Colonic mucosa (tissue), 4 donors: ENCODE data around the gene ASMTL. TPM values are rescaled to one million over a fixed set of nuclear protein-coding genes. Genes with fewer than 3 reads are reported as not detected.

Experiments used
- DNase-seq: peaks from one replicate; pipeline ENCODE4 v3.0.0-alpha.2; 2020
- H3K27ac ChIP-seq: fragments of 200-600 bp; one replicate; pipeline ENCODE4 v1.8.0; 2021
- H3K27me3 ChIP-seq: fragments of 200-600 bp; one replicate; pipeline ENCODE4 v1.8.0; 2021
- H3K36me3 ChIP-seq: fragments of 200-600 bp; one replicate; pipeline ENCODE4 v1.8.0; 2021
- H3K4me1 ChIP-seq: fragments of 200-600 bp; one replicate; pipeline ENCODE4 v1.8.0; 2021; ENCODE audit warnings: mild to moderate bottlenecking
- H3K4me3 ChIP-seq: fragments of 200-600 bp; one replicate; pipeline ENCODE4 v1.8.0; 2021
- H3K9ac ChIP-seq, 2 donors: one replicate each; pipeline ENCODE4 v1.7.0; 2013; ENCODE audit warnings: control low read depth in 2 of 2, low read depth in 2 of 2, low read length in 2 of 2
- H3K9me3 ChIP-seq: fragments of 200-600 bp; one replicate; pipeline ENCODE4 v1.8.0; 2021
- intact Hi-C: fragments of 100-400 bp; cut with DNase I; formaldehyde crosslinking; loops from one replicate; pipeline ENCODE4 v1.14.1; 2022
- total RNA-seq, 2 donors: library from RNA; stranded (reverse); fragmentation: NEBNext Ultra II Directional in 1 of 2; extraction: Animal tissue kit (Norgen Biotek cat#: 25700) in 1 of 2; gene quantifications; one replicate each; pipeline ENCODE4 v1.2.1, GENCODE V29; 2021
- TF ChIP-seq, protein P1 (sequence below): fragments of 200-600 bp; IDR thresholded peaks from one replicate; pipeline ENCODE4 v1.8.0; 2022; ENCODE audit warnings: antibody characterized with exemption, mild to moderate bottlenecking
- donor health status: healthy.
- donor health status: DM: no; HTN: no; CAD: no.
- donor health status: DM: no; HTN: no; CAD: no.

Gene ASMTL
- total RNA-seq, 2 donors from 2014 or later = 17.4 to 21.6 TPM

GRCh38 chrX:1465286-1466231 is 12.8 kb upstream of the ASMTL start:
- Histone ChIP-seq H3K4me3 (no peak overlapping the region), H3K9me3 (no peaks in the 10 kb centered on the region), H3K27ac (no peak overlapping the region), H3K36me3 (no peaks in the 10 kb centered on the region), H3K4me1 (no peaks in the 10 kb centered on the region), H3K9ac (no peak overlapping the region), H3K27me3 (peaks cover 3% of the 10 kb centered on the region)
- TF ChIP-seq, protein P1, sequence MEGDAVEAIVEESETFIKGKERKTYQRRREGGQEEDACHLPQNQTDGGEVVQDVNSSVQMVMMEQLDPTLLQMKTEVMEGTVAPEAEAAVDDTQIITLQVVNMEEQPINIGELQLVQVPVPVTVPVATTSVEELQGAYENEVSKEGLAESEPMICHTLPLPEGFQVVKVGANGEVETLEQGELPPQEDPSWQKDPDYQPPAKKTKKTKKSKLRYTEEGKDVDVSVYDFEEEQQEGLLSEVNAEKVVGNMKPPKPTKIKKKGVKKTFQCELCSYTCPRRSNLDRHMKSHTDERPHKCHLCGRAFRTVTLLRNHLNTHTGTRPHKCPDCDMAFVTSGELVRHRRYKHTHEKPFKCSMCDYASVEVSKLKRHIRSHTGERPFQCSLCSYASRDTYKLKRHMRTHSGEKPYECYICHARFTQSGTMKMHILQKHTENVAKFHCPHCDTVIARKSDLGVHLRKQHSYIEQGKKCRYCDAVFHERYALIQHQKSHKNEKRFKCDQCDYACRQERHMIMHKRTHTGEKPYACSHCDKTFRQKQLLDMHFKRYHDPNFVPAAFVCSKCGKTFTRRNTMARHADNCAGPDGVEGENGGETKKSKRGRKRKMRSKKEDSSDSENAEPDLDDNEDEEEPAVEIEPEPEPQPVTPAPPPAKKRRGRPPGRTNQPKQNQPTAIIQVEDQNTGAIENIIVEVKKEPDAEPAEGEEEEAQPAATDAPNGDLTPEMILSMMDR = no peak
- DNase-seq = peak; percentile 14
- intact Hi-C loops = loop anchor here (5.0 kb wide), 1 partner anchor 112 kb away; no protein-coding TSS in a partner anchor

- DNase-seq = no peak
- no peak overlapping the region for H3K27ac ChIP-seq
- intact Hi-C loops = loop anchor here (5.0 kb wide), 1 partner anchor 112 kb away; no protein-coding TSS in a partner anchor
Observed at GRCh38 chrX:1464971-1465285, 12.2 kb upstream of the ASMTL start.

DNA sequence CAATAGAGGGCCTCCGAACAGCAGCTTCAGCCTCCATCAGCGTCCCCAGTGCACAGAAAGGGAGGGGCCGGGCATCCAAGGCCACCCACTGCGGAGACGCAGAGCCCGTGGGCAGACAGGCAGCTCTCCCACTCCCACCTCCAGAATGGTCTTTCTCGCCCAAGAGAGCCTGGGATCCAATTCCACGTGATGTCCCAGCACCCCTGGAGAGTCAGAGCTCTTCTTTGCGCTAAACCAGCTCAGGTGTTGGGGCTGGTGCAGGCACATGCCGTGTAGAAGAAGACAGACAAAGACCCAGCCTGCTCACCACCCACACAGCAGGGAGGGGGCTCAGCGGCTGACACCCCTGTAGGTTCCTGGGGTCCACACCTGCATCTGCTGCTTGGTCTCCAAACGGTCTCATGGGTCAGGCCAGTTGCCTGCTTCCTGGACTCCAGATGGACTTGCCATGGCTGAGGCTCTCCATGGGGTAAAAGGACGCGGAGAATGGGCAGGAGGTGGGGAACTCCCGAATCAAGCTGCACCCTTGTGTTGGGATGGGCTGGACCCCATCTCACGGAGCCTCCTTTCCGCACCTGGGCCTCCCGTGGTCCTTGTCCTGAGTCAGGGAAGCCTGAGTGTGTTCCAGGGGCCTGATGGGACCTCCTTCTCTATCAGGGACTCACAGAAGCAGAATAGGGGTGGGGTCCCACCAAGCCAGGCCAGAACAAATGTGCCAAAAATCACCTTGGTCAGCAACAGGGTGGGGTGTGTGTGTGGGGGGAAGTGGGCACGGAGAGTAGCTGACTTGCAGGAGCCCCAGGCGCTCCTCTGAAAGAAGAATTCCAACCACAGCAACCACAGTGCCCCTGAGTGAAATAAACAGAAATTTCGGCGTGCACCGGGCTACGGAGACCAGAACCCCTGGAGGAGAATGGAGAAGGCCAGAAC is 11.6 kb upstream of the ASMTL start:
- no peak for DNase-seq
- no peaks in the 10 kb centered on the region for H3K9me3 ChIP-seq
- H3K9ac ChIP-seq = no peak overlapping the region
- H3K27me3 ChIP-seq = peaks cover 3% of the 10 kb centered on the region
- H3K4me3 ChIP-seq = no peak overlapping the region
- TF ChIP-seq, protein P1 = no peak
- no peak overlapping the region for H3K27ac ChIP-seq
- intact Hi-C loops = no loop called here
- H3K4me1 ChIP-seq = no peaks in the 10 kb centered on the region
- no peaks in the 10 kb centered on the region for H3K36me3 ChIP-seq

More at GRCh38 chrX:1464971-1465285, 12.2 kb upstream of the ASMTL start:
- H3K4me1 ChIP-seq = no peaks in the 10 kb centered on the region
- H3K27me3 ChIP-seq = peaks cover 3% of the 10 kb centered on the region
- H3K9me3 ChIP-seq = no peaks in the 10 kb centered on the region
- no peak overlapping the region for H3K9ac ChIP-seq
- TF ChIP-seq, protein P1 = no peak
- H3K36me3 ChIP-seq = no peaks in the 10 kb centered on the region
- H3K4me3 ChIP-seq = no peak overlapping the region

GRCh38 chrX:1463581-1463980 is 10.9 kb upstream of the ASMTL start:
- H3K27ac ChIP-seq = no peak overlapping the region
- no peak overlapping the region for H3K4me3 ChIP-seq
- no peaks in the 10 kb centered on the region for H3K9me3 ChIP-seq
- TF ChIP-seq, protein P1 = no peak
- H3K27me3 ChIP-seq = peaks cover 3% of the 10 kb centered on the region
- no peak for DNase-seq
- intact Hi-C loops = no loop called here
- no peaks in the 10 kb centered on the region for H3K4me1 ChIP-seq
- no peaks in the 10 kb centered on the region for H3K36me3 ChIP-seq
- no peak overlapping the region for H3K9ac ChIP-seq

GRCh38 chrX:1462596-1463251 is 10.0 kb upstream of the ASMTL start:
- no peak for DNase-seq
- Histone ChIP-seq H3K27me3 (peaks cover 3% of the 10 kb centered on the region), H3K27ac (no peak overlapping the region), H3K36me3 (no peaks in the 10 kb centered on the region), H3K9me3 (no peaks in the 10 kb centered on the region), H3K4me3 (no peak overlapping the region), H3K9ac (no peak overlapping the region), H3K4me1 (no peaks in the 10 kb centered on the region)
- TF ChIP-seq, protein P1 = no peak
- intact Hi-C loops = no loop called here
